C4-2B (cell line): ENCODE data around the gene TSC22D4.
A peak's percentile ranks its signal among the peaks of the same experiment; 100 is the strongest.
"Not testable (repeated sequence)": the region's sequence is repeated elsewhere in the genome, so short reads cannot be mapped to it uniquely, and the experiment has no call there.

Experiments
- H3K27ac ChIP-seq: fragments of 450-650 bp; 2 replicates; pipeline ENCODE4 v1.5.1; 2017
- ZFX ChIP-seq: fragments of 450-650 bp; IDR thresholded peaks from 2 replicates; pipeline ENCODE4 v1.6.1; 2017
- TF ChIP-seq, protein P1 (sequence below): fragments of 450-650 bp; conservative IDR thresholded peaks from 2 replicates; pipeline ENCODE4 v1.5.1; 2017; ENCODE audit warnings: mild to moderate bottlenecking

The TSC22D4 gene

GRCh38 chr7:100444311-100445278 is 34.4 kb downstream of the TSC22D4 start:
- TF ChIP-seq, protein P1, sequence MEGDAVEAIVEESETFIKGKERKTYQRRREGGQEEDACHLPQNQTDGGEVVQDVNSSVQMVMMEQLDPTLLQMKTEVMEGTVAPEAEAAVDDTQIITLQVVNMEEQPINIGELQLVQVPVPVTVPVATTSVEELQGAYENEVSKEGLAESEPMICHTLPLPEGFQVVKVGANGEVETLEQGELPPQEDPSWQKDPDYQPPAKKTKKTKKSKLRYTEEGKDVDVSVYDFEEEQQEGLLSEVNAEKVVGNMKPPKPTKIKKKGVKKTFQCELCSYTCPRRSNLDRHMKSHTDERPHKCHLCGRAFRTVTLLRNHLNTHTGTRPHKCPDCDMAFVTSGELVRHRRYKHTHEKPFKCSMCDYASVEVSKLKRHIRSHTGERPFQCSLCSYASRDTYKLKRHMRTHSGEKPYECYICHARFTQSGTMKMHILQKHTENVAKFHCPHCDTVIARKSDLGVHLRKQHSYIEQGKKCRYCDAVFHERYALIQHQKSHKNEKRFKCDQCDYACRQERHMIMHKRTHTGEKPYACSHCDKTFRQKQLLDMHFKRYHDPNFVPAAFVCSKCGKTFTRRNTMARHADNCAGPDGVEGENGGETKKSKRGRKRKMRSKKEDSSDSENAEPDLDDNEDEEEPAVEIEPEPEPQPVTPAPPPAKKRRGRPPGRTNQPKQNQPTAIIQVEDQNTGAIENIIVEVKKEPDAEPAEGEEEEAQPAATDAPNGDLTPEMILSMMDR, result no peak
- no peak for TF ChIP-seq ZFX
- H3K27ac ChIP-seq, result no peak overlapping the region

GRCh38 chr7:100443096-100443840 is 35.7 kb downstream of the TSC22D4 start:
- no peak for TF ChIP-seq ZFX
- TF ChIP-seq, protein P1, result no peak
- no peak overlapping the region for H3K27ac ChIP-seq

GRCh38 chr7:100441641-100442535 is 37.1 kb downstream of the TSC22D4 start:
- H3K27ac ChIP-seq, result no peak overlapping the region
- TF ChIP-seq ZFX, result no peak
- TF ChIP-seq, protein P1, result no peak

GRCh38 chr7:100439244-100439643 is 39.8 kb downstream of the TSC22D4 start:
- not testable (repeated sequence) for H3K27ac ChIP-seq

DNA sequence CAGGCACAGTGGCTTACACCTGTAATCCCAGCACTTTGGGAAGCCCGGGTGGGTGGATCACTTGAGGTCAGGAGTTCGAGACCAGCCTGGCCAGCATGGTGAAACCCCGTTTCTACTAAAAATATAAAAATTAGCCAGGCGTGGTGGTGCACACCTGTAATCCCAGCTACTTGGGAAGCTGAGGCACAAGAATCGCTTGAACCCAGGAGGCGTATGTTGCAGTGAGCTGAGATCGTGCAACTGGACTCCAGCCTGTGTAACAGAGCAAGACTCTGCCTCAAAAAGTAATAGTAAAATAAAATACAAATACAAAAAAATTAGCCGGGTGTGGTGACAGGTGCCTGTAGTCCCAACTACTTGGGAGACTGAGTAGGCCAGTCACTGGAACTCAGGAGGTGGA is 40.3 kb downstream of the TSC22D4 start:
- not testable (repeated sequence) for H3K27ac ChIP-seq

GRCh38 chr7:100438172-100438571 is 40.8 kb downstream of the TSC22D4 start:
- H3K27ac ChIP-seq, result no peak overlapping the region
- no peak for TF ChIP-seq ZFX
- TF ChIP-seq, protein P1, result no peak

GRCh38 chr7:100437150-100438100 is 41.6 kb downstream of the TSC22D4 start:
- peak overlapping the region; percentile 96 for H3K27ac ChIP-seq
- TF ChIP-seq ZFX, result no peak
- TF ChIP-seq, protein P1, result no peak
